C4-2B (cell line): Measurements from ENCODE around the gene TMEM123.

Source experiments
- H3K27ac ChIP-seq: fragments of 450-650 bp; 2 replicates; pipeline ENCODE4 v1.5.1; 2017
- ZFX ChIP-seq: fragments of 450-650 bp; IDR thresholded peaks from 2 replicates; pipeline ENCODE4 v1.6.1; 2017
- TF ChIP-seq, protein P1 (sequence below): fragments of 450-650 bp; conservative IDR thresholded peaks from 2 replicates; pipeline ENCODE4 v1.5.1; 2017; ENCODE audit warnings: mild to moderate bottlenecking

TMEM123 gene

DNA sequence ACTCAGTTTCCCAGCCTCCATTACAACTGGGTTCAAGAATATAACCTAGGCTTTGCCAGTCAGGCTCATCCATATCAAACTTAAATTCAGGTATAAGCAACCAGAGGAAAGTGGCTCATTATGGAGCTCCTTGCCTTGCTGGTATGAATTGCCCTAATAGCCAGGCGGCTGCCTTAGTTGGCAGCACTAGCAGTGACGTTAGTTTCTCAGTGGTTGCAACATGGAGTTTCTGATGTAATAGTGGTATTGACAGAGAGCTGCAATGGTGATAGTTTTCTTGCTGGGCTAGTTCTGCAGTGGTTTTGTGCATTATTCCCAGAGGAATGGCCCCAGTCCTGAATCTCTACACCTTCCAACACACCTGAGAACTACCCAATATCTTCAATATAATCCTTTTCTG lies 3.8 kb upstream of the TMEM123 start:
- no peak overlapping the region for H3K27ac ChIP-seq
- TF ChIP-seq, protein P1, sequence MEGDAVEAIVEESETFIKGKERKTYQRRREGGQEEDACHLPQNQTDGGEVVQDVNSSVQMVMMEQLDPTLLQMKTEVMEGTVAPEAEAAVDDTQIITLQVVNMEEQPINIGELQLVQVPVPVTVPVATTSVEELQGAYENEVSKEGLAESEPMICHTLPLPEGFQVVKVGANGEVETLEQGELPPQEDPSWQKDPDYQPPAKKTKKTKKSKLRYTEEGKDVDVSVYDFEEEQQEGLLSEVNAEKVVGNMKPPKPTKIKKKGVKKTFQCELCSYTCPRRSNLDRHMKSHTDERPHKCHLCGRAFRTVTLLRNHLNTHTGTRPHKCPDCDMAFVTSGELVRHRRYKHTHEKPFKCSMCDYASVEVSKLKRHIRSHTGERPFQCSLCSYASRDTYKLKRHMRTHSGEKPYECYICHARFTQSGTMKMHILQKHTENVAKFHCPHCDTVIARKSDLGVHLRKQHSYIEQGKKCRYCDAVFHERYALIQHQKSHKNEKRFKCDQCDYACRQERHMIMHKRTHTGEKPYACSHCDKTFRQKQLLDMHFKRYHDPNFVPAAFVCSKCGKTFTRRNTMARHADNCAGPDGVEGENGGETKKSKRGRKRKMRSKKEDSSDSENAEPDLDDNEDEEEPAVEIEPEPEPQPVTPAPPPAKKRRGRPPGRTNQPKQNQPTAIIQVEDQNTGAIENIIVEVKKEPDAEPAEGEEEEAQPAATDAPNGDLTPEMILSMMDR: no peak
- TF ChIP-seq ZFX: no peak

DNA sequence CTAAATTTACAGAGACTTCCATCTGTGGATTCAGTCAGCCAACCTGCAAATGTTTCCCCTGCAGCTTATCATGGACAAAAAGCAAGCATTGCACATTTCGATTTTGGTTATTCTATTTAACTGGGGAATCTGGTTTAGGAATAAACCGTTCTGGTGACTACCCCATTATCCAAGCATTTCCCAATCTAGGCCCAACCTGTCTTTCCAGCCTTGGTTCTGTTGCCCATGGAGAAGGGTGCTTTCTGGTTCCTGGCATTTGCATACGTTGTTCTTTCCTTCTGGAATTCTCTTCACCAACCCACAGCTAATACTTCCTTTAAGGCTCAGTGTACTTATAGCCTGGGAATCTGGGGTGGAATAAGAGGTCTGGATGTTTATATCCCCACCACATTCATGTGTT lies 1.4 kb upstream of the TMEM123 start:
- TF ChIP-seq, protein P1: no peak
- no peak for TF ChIP-seq ZFX
- H3K27ac ChIP-seq: peak overlapping the region; percentile 86; the same call in 1 of the 2 replicates

DNA sequence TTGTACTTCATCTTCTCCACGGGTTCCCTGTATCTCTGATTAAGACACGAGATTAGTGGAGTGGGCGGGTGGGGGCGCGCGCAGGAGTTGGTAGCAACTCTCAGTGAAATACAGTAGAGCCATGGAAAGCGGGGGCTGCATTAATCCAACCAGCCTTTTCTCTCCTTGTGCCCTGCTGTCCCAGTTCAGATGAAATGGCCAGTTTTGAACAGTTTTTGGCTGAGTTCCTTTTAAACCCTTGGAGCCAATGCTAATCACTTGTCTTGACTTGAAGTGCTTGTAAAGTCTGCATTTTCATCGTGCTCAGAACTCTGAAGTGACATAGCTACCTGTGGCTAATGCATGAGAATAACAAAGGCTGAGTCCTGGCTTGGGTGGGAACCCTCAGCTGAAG lies 734 bp upstream of the TMEM123 start:
- TF ChIP-seq, protein P1: no peak
- peak overlapping the region; percentile 86 for H3K27ac ChIP-seq

DNA sequence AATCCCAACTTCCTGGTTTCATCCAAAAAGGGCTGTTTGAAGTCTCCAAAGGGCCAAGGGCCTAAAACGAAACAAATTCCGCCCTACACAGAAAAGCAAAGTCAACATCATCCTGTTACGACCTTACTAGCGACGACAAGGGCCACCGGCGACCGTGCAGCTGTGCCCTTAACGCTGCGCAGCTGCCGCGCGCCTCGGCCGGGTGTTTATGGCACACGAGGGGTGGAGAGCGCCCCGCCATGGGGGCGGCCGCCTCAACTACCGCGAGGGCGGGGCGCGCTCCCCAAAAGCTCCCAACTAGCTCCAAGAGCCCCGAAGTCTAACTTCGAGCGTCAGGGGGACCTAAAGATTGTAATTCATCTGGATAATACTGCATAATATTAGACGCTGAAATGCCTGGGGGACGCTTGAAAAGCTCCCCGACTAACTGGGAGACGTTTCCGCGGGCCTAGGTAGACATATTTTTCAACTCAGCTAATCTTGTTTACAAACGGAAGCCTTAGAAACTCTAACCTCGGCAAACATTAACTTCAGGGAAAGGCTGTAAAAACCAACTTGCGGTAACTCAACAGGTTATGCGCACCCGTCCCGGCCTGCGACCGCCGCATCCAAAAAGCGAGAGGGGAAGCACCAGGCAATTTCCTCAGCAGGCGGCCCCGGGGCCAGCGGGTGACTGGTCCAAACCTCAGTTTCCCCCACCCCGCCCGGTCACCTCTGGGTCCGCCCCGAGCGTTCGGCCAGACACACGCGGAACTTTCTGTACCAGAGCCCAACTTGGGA lies 694 bp downstream of the TMEM123 start:
- TF ChIP-seq, protein P1: peak; percentile 15
- TF ChIP-seq ZFX: no peak
- peak overlapping the region; percentile 86 for H3K27ac ChIP-seq

DNA sequence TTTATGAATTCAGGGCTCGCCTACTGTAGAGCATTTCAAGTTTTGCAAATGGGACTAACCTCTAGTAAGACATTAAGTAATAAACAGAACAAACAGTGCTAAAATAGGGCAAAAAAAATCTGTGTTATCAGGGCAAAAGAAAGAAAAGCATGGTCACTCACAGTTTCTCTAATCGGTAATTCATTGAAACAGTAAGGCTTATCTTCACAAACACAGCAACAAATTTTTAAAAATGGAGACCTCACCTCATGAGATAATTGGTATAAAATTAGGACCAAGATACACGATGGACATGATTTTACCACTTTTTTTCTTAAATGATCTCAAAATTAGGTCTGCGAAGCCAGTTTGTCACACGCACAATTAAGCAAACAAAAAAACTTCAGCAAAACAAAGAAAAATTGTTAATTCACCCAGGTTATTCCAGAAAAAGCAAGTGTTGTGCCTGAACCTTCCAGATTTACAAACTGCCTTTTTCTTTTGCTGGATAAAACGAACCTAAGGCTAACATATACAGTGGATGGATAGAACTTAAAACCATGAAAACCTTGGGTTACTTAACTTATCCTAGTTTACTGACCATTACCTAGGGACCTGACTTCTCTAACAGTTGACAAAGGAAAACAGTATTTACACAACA lies 1.4 kb downstream of the TMEM123 start:
- no peak for TF ChIP-seq ZFX
- TF ChIP-seq, protein P1: no peak

DNA sequence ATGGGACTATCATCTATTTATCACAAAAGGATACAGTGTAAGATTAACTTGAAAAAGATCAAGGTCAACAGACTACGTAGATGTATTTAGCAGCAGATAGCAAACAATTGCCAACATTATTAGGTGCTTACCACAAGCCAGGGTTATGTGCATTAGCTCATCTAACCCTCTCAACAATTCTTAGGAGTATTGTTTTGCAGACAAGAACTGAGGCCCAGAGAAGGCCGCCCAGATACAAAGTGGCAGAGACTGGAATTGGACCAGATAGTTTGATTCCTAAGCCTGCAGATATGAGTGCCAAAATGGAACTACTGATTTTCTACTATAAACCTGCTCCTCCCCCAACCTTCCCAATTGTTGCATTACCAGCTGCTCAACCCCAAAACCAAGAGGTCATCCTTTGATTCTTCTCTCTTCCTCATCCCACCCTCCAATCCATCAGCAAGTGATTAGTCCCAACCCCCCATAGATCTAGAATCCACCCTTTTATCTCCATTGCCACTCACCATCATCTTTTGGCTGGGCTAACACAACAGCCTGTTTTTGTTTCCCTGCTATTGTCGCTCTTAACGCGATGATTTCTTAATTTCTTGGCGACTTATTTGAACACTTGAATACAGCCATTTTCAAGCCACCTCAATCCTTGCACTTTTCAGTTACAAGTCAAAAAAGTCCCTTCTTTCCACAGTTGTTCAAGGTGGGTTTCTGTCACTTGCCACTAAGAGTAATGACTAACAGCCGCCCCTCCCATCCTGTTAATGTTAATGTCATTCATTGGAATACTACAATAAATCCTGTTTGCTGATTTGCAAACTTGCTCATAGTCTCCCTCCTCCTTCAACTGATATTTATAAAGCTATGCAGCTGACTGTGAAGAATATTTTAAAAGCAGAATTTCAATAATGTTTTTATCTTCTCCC lies 2.7 kb downstream of the TMEM123 start:
- no peak overlapping the region for H3K27ac ChIP-seq
- no peak for TF ChIP-seq ZFX
- TF ChIP-seq, protein P1: no peak

More for the DNA sequence above, 1.4 kb downstream of the TMEM123 start:
- H3K27ac ChIP-seq: peak overlapping the region; percentile 86
